NCI-H187 (cell line): ENCODE measurements around the gene FOXO3B.
"Not testable (repeated sequence)": the region's sequence is repeated elsewhere in the genome, so short reads cannot be mapped to it uniquely, and the experiment has no call there.

ENCODE experiments used
- DNase-seq, 2 experiments: peaks; one replicate each; lab custom pipeline; 2025; lab: John Stamatoyannopoulos, UW

FOXO3B gene

DNA sequence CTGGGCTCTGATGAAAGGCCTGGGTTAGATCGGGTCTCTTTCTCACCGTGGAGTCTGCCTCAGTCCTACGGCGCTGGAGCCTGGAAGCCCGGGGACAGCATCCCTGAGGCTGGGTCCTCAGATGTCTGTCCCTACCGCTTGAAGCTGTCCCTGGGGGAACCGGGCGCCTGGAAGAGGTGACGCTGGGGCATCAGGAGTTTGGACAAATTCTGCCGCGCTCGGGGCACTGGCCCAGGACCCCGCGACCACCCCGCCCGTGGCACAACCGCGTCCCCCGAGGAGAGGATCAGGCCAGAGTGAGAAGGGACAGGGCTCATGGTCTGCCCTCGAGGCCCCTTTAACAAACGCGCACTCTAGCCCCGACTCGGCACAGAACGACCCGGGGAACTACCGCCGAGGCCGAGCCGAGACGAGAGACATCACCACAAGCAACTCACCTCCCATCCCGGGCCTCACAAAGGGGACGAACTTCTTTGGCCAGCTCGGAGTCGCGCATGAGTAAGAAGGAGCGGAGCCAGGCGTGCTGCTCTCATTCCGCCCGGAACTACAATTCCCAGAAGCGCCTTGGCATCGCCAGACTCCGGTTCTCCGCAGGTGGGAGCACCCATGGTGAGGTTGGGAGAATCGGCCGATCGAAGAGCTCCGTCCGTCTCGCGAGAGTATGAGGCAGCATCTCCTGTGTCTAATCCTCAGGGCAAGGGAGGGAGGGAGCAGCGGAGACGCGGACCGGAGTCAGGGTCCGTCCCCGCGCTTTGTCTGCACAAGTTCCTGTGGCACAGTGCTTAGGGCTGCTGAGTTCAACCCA lies at the start of gene FOXO3B:
FOXO3B (minus strand) TSS at position 548 of the 805 bp plus-strand sequence. CDS start 663 bp downstream, outside the sequence.
- DNase-seq, result peak in 1 of 2 experiments; percentile 4

DNA sequence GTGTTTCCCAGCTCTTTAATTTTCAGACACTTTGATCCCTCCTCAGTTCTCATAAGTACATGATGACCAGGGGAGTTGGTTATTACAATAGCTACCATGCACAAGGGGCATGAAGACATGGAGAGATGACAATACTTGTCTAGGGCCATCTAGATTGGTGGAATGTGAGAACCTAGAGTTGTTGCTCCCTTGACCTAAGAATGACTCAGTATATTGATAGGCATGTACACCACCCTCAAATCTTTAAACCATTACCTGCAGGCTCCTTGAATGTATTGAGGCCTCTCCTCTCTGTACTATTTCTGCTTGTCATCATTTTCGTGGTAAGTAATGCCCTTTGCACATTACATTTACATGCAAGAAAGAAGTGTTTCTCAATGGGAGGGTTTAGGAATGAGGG lies 41.4 kb upstream of the FOXO3B start:
- not testable (repeated sequence) for DNase-seq

DNA sequence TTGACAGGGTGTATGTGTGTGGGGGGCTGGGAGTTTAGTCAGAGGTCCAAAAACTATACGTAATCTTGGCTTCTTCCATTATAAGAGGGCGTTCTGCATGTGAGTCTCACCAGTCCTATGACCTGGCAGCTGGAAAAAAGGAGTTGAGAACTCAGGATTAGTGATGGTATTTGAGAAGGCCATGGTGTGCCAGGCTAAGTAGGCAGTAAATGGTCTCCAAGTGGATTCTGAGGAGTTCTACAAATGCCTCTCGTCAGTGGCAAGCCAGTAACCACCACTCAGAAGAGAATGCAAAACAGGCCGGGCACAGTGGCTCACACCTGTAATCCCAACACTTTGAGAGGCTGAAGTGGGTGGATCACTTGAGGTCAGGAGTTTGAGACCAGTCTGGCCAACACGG lies 40.5 kb upstream of the FOXO3B start:
- DNase-seq, result not testable (repeated sequence)

DNA sequence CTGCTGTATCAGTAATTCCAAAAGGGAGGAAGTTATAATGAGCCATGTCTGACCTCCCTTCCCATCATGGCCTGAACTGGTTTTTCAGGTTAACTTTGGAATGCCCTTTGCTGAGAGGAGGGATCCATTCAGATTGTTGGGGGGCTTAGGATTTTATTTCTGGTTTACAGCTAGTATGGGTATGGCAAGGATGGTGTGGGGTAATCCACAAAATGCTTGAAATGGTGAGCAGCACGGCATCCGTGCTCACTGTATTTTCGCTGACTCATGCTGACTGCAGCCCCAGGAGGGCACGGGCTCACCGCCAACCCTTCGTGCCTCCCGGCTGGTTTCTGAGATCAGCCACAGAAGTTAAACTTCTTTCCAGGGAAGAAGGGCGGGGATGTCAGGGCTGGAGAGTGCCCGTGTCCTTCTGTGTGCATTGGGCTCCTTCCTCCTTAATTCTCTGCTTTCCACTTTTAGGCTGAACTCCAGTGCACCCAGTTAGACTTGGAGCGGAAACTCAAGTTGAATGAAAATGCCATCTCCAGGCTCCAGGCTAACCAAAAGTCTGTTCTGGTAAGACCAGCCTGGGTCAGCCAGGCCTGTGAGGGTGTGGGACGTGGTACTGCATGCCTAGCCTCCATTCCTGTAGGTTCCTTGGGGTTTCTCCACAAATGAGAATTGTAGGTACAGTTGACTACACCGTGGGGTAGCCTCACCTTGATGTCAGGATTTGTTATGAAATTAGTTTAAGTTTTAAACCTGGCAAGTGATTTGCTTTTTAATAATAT lies 39.8 kb upstream of the FOXO3B start:
- not testable (repeated sequence) for DNase-seq

DNA sequence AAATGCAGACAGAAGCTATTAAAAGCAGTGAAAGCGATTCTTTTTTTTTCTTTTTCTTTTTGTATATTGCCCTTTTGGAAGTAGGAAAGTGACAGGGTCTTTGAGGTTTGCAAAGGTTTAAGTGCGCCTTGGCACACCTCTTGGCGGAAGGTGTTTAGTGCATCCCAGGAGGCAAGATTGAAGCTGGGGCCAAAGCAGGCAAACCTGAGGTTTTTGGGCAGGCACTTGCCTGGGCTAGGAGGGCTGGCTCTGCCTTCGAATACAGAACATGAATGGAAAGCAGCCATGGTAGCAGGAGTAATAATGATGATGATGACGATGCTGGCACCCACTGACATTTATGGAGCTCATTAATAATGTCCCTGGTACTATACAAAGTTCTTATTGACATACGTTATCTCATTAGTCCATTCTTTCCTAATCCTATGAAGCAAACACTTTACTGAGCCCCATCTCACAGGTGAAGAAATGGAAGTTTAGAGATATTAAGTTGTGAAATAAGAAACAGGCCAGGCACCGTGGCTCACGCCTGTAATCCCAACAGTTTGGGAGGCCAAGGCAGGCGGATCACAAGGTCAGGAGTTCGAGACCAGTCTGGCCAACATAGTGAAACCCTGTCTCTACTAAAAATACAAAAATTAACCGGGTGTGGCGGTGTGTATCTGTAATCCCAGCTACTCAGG lies 37.5 kb upstream of the FOXO3B start:
- DNase-seq, result not testable (repeated sequence)

DNA sequence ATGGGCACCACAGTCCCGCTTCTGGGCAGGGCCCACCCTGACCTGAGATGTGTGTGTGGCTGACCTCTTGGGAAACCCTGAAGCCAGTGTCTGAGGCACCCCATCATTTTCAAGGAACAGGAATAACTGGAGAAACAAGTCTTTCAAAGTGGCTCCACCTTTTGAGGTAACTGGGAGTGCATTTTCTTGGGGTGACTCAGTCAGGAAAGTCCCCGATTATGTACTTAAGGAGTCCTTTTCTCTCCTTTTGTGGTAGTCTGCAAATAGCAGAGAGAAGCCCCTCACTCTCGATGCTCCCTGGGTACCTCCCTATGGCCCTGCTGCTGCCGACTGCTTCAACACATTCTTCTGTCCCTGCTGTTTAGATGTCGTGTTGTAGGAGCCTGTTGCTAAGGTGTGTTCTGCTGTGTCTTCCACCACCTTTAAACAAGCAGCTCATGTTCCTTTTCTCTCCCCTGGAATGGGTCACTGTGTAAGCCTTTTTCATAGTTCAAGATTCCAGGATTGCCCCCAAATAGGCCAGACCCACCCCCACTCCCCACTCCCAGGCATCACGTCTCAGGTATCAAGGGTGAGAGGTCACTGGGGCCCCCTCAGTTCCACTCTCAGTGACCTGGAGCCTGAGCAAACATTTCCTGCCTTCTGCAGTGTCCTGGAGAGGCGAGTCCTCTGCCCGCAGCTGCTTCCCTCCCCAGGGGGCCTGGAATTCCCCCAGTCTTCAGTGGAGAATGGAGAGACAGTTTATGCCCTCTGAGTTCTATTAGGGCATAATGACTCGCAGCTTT lies 36.7 kb upstream of the FOXO3B start:
- DNase-seq, result not testable (repeated sequence)

DNA sequence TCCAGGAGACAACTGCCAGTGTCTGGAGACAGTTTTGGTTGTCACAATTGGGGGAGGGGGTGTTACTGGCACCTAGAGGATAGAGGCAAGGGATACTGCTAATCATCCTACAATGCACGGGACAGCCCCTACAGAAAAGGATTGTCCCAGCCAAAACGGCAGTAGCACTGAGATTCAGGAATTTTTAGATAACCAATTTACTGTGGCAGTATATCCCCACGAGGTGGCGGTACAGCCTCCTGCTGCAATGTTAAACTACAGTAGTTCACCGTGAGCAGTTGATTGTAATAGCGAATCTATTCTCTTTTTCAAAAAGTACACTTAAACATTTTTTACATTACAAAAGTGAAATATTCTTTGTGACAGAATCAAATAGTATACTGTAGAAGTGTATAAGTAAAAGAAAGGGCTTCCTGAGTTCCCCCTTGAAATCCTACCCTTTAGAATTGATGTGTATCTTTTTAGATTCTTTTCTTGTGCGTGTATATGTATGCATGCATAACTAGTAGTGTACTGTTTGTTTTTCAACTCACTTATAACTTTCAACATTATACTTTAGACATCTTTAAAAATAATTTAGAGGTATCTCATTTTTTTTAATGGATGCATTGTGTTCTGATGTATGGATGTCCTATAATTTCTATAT lies 30.4 kb upstream of the FOXO3B start:
- not testable (repeated sequence) for DNase-seq

DNA sequence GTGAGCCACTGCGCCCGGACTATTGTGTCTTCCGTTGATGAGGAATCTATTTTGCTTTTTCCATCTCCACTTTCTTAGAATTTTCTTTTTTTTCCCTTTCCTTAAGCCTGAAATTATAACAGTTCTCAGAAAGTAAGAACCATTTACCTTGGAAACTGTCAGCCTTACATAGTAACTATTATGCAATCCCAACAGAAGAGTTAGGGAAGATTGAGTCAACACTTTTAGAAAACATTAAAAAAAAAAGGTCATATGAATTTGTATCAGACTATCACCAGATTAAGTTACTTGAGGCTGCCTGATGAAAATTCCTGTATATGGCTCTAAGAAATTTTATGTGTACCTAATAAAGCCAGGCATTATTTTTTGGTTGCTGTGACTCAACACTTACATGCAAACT lies 26.1 kb upstream of the FOXO3B start:
- not testable (repeated sequence) for DNase-seq

DNA sequence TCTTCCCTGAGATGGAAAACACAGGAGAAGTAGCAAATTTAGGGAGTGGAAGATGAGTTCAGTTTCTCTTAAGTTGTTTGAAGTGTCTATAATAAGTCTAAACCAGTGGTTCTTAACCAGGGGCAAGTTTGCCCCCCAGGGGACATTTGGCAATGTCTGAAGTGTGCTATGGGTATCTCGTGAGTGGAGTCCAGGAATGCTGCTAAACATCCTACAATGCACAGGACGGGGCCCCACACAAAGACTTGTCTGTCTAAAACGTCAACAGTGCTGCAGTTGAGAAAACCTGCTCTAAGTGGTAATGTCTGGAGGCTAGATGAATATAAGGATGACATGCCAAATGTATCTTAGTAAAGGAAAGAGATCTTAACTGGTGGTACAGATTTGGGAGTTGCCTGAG lies 23.8 kb upstream of the FOXO3B start:
- not testable (repeated sequence) for DNase-seq

DNA sequence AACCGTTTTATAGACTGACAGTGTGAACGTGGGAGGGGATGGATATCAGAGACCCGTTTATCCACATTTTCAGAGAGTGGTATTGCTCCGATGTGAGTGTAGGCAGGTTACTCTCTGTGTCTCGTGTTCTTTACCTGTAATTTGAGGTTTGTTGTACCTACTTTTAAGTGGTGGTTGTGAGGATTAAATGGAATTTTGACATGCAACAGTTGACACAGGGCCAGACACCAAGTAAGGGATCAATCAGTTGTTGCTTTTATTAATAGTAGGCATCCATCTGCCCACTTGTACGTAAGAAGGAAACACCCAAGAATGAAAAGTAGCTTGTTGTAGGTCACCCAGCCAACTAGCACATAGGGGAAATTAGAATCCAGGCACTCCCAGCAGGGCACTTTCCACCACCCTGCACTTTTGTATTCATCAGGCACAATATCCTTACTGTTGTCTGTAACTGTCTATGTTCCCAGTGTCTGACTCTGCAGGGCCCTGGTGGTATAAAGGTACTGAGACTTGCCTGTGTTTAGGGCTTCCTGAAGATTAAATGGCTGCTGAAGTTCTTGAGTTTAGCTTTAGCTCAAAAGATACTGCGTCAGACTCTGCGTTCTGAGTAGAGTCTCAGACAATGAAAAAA lies 16.5 kb upstream of the FOXO3B start:
- DNase-seq, result not testable (repeated sequence)

DNA sequence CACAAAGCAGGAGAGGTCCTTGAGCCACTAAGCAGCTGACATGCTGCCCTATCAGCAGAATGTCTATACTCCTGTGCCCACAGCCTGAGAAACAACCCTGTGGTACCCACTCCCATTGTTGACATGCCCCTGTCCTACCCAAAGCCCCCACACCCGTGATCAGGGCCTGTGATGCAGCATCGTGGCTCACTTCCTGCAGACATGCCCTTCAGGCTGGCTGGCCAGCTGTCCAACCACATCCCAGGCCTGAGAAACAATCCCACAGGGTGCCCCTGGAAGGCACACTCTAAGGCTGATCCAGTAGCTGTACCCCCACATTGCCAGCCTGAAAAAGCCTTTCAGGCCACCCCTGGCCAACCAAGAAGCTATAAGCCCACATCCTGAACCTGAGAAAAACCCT lies 13.0 kb upstream of the FOXO3B start:
- not testable (repeated sequence) for DNase-seq

DNA sequence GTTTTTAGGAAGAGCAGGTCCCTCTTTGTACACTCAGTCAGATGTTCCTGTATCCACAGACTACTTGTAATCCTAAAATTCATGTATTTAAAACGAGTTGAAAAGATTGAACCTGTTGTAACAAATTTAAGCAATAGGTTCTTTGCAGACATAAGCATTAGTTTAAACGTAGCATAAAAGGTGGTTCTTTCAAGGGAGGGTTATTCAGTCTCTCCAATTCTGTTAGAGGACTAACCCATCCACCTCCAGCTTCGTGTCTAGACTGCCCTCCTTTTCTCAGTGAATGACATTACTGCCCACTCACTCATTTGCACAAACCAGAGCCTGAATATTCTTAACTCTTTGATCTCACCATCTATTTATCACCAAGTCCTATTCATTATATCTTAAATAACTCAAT lies 554 bp upstream of the FOXO3B start:
- not testable (repeated sequence) for DNase-seq

DNA sequence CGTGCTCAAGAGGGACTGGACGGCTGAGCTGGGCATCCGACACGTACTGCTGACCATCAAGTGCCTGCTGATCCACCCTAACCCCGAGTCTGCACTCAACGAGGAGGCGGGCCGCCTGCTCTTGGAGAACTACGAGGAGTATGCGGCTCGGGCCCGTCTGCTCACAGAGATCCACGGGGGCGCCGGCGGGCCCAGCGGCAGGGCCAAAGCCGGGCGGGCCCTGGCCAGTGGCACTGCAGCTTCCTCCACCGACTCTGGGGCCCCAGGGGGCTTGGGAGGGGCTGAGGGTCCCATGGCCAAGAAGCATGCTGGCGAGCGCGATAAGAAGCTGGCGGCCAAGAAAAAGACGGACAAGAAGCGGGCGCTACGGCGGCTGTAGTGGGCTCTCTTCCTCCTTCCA lies 4.7 kb downstream of the FOXO3B start:
- DNase-seq, result not testable (repeated sequence)

DNA sequence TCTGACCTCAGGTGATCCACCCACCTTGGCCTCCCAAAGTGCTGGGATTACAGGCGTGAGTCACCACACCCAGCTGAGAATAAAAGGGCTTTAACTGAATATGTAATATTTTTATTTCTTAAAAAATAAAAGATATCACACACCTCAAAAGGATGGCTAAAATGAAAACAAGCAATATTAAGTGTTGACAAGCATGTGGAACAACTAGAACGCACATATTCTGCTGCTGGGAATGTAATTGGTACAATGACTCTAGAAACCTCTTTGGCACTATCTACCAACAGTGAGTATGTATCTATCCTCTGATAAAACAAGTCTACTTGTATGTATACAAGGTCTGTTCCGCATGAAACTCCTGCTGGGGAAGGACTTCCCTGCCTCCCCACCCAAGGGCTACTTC lies 5.2 kb downstream of the FOXO3B start:
- not testable (repeated sequence) for DNase-seq

DNA sequence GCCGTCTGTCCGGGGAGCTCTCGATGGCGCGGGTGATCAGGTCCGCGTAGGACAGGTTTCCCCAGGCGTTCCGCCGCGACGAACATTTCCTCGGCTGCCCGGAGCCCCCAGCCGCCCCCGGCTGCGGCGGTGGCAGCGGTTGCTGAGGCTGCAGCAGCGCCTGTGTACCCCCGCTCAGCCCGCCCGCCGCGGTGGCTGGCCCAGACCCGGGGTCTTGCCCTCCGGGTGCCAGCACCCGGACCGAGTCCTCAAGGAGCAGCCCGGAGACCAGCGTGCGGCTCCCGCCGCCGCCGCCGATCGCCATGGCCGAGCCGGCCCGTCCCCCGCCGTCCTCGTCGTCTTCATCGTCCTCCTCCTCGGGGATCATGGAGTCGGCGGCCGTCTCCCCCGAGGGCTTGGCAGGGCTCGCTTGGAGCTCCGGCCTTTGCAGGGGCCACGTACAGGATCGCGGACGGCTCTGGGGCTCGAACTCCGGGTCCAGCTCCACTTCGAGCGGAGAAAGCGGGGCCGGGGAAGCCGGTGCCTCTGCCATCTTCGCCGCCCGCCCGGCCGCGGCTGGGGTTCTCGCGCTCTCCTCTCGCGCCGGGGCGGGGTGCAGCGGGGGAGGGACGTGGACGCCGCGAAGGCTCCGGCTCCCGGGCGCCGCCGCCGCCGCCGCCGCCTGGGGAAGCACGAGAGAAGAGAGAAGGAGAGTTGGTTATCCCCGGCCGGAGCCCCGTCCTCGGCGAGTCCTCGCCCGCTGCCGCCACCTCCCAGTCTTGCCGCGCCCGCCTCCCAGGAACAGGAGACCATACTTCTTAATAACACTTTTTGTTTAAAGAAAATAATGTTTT lies 9.5 kb downstream of the FOXO3B start:
- not testable (repeated sequence) for DNase-seq

DNA sequence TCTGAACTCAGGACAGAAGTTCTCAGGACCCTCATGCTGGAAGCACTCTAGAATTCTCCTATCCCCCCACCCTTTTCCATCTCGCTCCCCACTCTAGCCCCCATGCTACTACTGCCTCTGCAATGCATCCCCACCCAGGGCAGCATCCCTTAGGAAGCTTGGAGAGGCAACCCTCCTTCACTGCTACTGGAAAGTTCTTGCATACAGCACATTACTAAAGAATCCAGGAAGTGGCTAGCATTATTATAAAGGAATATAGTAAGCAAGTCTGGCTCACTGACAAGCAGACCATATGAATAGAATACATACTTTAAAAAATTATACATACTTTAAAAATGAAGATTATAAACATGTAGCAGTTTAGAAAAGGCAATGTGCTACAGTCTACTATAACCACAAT lies 13.5 kb downstream of the FOXO3B start:
- DNase-seq, result not testable (repeated sequence)

DNA sequence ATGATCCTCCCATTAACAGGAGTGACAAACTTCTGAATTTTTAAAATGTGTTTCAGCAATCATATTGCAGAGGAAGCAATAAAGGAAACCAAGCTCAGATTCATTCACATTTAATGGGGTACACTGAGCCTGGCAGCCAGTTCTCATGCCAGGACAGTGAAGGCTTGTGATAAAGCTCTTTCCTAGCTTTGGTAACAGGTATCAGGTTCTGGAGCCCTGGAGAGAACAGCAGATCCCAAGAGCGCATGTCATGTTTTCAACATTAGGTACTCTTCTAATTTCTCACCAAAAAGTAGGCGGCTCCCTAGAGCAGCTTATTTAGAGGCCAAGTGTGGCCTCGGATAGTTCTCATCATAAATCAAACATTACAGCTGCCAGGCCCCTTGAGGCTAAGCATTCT lies 14.6 kb downstream of the FOXO3B start:
- DNase-seq, result not testable (repeated sequence)

DNA sequence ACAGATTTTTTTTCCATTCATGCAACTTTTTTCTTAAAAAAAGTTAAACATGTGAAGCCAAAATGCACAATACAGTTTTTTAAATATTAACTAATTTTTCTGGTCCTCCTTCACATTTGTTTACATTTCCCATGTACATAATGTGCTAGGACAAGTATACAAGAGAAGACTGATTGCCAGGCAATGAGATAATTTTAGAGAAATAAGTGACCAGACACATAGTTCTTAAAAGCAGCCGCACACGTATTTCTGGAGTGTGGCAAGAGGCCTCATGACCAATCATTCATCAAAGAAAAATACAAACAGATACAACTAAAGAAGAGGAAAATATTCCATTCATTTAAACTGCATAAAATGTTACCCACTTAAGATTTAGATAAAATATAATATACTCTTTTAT lies 15.8 kb downstream of the FOXO3B start:
- not testable (repeated sequence) for DNase-seq

DNA sequence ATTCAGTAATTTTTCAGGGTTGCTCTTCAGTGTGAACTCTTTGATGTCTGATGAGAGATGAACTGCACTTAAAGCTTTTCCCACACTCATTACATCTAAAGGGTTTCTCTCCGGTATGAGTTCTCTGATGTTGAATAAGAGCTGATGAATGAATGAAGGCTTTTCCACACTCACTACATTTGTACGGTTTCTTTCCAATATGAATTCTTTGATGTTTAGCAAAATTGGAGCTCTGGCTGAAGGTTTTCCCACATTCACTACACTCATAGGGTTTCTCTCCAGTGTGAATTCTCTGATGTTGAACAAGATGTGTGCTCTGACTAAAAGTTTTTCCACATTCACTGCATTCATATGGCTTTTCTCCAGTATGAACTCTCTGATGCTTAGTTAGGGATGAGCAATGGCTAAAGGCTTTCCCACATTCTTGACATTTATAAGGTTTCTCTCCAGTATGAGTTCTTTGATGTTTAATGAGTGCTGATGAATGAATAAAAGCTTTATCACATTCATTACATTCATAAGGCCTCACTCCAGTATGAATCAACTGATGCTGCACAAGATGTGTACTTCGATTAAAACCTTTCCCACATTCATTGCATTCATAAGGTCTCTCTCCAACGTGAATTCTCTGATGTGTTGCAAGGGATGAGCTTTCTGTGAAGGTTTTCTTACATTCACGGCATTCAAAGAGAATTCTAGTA lies 20.0 kb downstream of the FOXO3B start:
- not testable (repeated sequence) for DNase-seq
